Measurements from ENCODE around the gene CEACAM19.

DNA sequence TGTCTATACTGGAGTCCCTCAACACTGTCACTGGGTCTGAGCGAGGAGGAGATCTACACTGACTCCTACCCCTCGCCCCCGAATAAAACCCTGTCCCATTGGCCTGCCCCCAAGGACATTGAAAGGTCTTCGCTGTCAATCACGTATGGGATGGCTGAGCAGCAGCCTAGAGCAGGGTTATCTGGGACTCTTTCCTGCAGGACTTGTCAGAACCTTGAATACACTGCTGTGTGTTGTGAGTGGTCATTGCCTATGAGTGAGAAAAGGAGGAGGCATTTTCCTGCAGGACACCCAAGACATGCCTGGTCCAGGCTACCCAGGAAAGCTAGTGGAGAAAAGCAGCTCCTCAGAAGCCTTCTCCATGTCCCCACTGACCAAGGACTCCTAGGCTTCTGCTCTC, 17.9 kb upstream of the CEACAM19 start:
- TF ChIP-seq, protein P1, sequence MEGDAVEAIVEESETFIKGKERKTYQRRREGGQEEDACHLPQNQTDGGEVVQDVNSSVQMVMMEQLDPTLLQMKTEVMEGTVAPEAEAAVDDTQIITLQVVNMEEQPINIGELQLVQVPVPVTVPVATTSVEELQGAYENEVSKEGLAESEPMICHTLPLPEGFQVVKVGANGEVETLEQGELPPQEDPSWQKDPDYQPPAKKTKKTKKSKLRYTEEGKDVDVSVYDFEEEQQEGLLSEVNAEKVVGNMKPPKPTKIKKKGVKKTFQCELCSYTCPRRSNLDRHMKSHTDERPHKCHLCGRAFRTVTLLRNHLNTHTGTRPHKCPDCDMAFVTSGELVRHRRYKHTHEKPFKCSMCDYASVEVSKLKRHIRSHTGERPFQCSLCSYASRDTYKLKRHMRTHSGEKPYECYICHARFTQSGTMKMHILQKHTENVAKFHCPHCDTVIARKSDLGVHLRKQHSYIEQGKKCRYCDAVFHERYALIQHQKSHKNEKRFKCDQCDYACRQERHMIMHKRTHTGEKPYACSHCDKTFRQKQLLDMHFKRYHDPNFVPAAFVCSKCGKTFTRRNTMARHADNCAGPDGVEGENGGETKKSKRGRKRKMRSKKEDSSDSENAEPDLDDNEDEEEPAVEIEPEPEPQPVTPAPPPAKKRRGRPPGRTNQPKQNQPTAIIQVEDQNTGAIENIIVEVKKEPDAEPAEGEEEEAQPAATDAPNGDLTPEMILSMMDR (conservative IDR thresholded peaks at IDR 0.05; ENCODE audit: low read length), result no peak
- TF ChIP-seq EZH2phosphoT487 (IDR thresholded peaks at IDR 0.05; ENCODE audit: borderline replicate concordance, low read depth, low read length), result no peak
